GM19240 (cell line): ENCODE measurements around the gene CHKA.

Experiments
- DNase-seq: peaks from one replicate; pipeline ENCODE4 v3.0.0; 2011; ENCODE audit warnings: low spot score; ENCODE audit not compliant: insufficient read length

CHKA gene

GRCh38 chr11:68047437-68048290, 73.5 kb downstream of the CHKA start:
- no peak for DNase-seq

- DNase-seq: no peak
These were observed 76.3 kb downstream of the CHKA start for GRCh38 chr11:68044898-68045351.

- DNase-seq: no peak
These were observed 76.9 kb downstream of the CHKA start for GRCh38 chr11:68044145-68044813.

- no peak for DNase-seq
These were observed 77.6 kb downstream of the CHKA start for GRCh38 chr11:68043349-68044144.

GRCh38 chr11:68043029-68043348, 78.2 kb downstream of the CHKA start:
- DNase-seq: no peak

- DNase-seq: no peak
These were observed 78.8 kb downstream of the CHKA start for GRCh38 chr11:68042219-68043028.

GRCh38 chr11:68041617-68042218, 79.5 kb downstream of the CHKA start:
- DNase-seq: no peak

GRCh38 chr11:68040957-68041591, 80.1 kb downstream of the CHKA start:
- no peak for DNase-seq

GRCh38 chr11:68040101-68040956, 80.9 kb downstream of the CHKA start:
- peak; percentile 87 for DNase-seq

- no peak for DNase-seq
These were observed 81.6 kb downstream of the CHKA start for GRCh38 chr11:68039526-68040086.

GRCh38 chr11:68038718-68039525, 82.3 kb downstream of the CHKA start, which contains the start of gene TCIRG1:
Gene TCIRG1 (plus strand): TSS chr11:68039025. CDS start chr11:68041272, 2,247 bp downstream.
- peak; percentile 78 for DNase-seq

GRCh38 chr11:68038226-68038717, 82.9 kb downstream of the CHKA start:
- DNase-seq: no peak

GRCh38 chr11:68037411-68038225, 83.6 kb downstream of the CHKA start:
- DNase-seq: no peak

- DNase-seq: no peak
These were observed 84.4 kb downstream of the CHKA start for GRCh38 chr11:68036717-68037239.

GRCh38 chr11:68036141-68036716, 85.0 kb downstream of the CHKA start:
- no peak for DNase-seq

GRCh38 chr11:68035266-68035876, 85.8 kb downstream of the CHKA start:
- DNase-seq: no peak
